K562 treated with DMSO at 1 percent for 4 hours (cell line): ENCODE data around the gene SPAAR. TPM values are rescaled to one million over a fixed set of nuclear protein-coding genes. Genes with fewer than 3 reads are reported as not detected.

Source experiments
- total RNA-seq: library from RNA; unstranded; fragments of 300-600 nt; gene quantifications from 2 replicates; pipeline ENCODE4 v1.2.3, GENCODE V29; 2022; ENCODE audit not compliant: insufficient read depth

Gene SPAAR
- not detected in 2 replicates for total RNA-seq

GRCh38 chr9:35909274-35909673 lies at the start of gene SPAAR:
Gene SPAAR (plus strand): TSS chr9:35909490. CDS start chr9:35910464, 974 bp downstream.

GRCh38 chr9:35870351-35870923 lies 38.9 kb upstream of the SPAAR start, which contains the start of gene OR13J1:
Gene OR13J1 (minus strand): TSS chr9:35870401. CDS start chr9:35870401, 0 bp downstream.

GRCh38 chr9:35905912-35906679 lies 3.2 kb upstream of the SPAAR start, which contains the start of gene HRCT1:
Gene HRCT1 (plus strand): TSS chr9:35906202. CDS start chr9:35906288, 86 bp downstream.

GRCh38 chr9:35958104-35958837 lies 49.0 kb downstream of the SPAAR start, which contains the start of gene OR2S2:
Gene OR2S2 (minus strand): TSS chr9:35958154. CDS start chr9:35958098, 56 bp downstream.

Other genes with a start within 250 kb of the SPAAR start
- 6.1 and 7.2 TPM in 2 replicates for gene ARHGEF39, start 244.3 kb upstream of the SPAAR start, total RNA-seq
- not detected in 2 replicates for gene CA9, start 235.6 kb upstream of the SPAAR start, total RNA-seq
- 1.9 and 2.2 TPM in 2 replicates for gene TPM2, start 219.6 kb upstream of the SPAAR start, total RNA-seq
- 168 and 169 TPM in 2 replicates for gene TLN1, start 177.3 kb upstream of the SPAAR start, total RNA-seq
- 20.5 and 28.7 TPM in 2 replicates for gene CREB3, start 176.8 kb upstream of the SPAAR start, total RNA-seq
- gene GBA2, start 160.3 kb upstream of the SPAAR start, total RNA-seq, result 41.2 and 50.0 TPM in 2 replicates
- gene RGP1, start 160.2 kb upstream of the SPAAR start, total RNA-seq, result 5.8 and 6.1 TPM in 2 replicates
- gene MSMP, start 155.2 kb upstream of the SPAAR start, total RNA-seq, result not detected in 2 replicates
- 2.5 and 6.6 TPM in 2 replicates for gene NPR2, start 117.9 kb upstream of the SPAAR start, total RNA-seq
- gene SPAG8, start 97.2 kb upstream of the SPAAR start, total RNA-seq, result not detected in 2 replicates
- gene HINT2, start 94.4 kb upstream of the SPAAR start, total RNA-seq, result 50.0 and 72.5 TPM in 2 replicates
- not detected in 2 replicates for gene FAM221B, start 80.8 kb upstream of the SPAAR start, total RNA-seq
- gene TMEM8B, start 80.3 kb upstream of the SPAAR start, total RNA-seq, result 1.1 and 1.8 TPM in 2 replicates
- not detected in 2 replicates for gene OR13J1, start 39.1 kb upstream of the SPAAR start, total RNA-seq
- not detected in 2 replicates for gene HRCT1, start 3.3 kb upstream of the SPAAR start, total RNA-seq
- not detected in 2 replicates for gene OR2S2, start 48.7 kb downstream of the SPAAR start, total RNA-seq
- not detected in 2 replicates for gene RECK, start 127.4 kb downstream of the SPAAR start, total RNA-seq
- 2.3 and 3.8 TPM in 2 replicates for gene GLIPR2, start 227.2 kb downstream of the SPAAR start, total RNA-seq